ENCODE results near the gene CELF1. TPM values are rescaled to one million over a fixed set of nuclear protein-coding genes. Genes with fewer than 3 reads are reported as not detected.
A peak's percentile ranks its signal among the peaks of the same experiment; 100 is the strongest.
"Not testable (repeated sequence)": the region's sequence is repeated elsewhere in the genome, so short reads cannot be mapped to it uniquely, and the experiment has no call there.

CELF1 gene
- total RNA-seq, 1 donor from 2014 or later, result 82.2 TPM

- peak; percentile 74 for TF ChIP-seq CTCF (IDR thresholded peaks at IDR 0.05)
- peaks cover 31% of the 10 kb centered on the region for H3K4me1 Mint-ChIP-seq (ENCODE audit: low read depth)
- no peaks in the 10 kb centered on the region for H3K27me3 Mint-ChIP-seq (ENCODE audit: low read depth)
- no peak for DNase-seq (ENCODE audit: low spot score)
- no peaks in the 10 kb centered on the region for H3K9me3 Mint-ChIP-seq (ENCODE audit: low read depth)
- H3K27ac Mint-ChIP-seq (ENCODE audit: unreplicated experiment), result peak overlapping the region; percentile 90
- H3K4me3 Mint-ChIP-seq (ENCODE audit: unreplicated experiment), result peak overlapping the region; percentile 81
- H3K36me3 Mint-ChIP-seq (ENCODE audit: low read depth), result no peaks in the 10 kb centered on the region
These were observed 443 bp upstream of the CELF1 start for GRCh38 chr11:47553406-47553743.

DNA sequence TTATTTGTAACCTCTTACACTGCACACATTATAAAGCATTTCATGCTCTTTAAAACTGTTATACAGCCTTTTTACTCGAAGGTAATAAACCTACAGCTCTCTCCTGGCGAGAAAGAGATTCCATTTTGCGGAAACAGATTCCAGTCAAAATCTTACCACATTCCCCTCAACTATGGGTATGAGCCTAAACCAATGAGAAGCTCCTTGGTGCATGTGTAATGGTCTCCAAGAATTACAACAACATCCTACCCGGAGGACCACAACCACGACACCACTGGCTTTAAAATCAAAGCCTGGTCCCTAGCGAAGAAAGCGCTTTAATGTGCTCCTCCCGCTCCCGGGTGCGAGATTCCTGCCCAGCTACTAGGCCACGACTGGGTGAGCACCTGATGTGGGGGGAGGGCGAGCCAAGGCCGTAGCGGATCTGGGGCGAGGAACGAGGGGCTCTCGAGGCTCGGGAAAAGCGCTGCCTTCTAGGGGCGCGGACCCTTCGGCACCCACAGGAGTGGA, 821 bp downstream of the CELF1 start:
- Mint-ChIP-seq H3K27me3 (ENCODE audit: low read depth) (no peaks in the 10 kb centered on the region), H3K9me3 (ENCODE audit: low read depth) (no peaks in the 10 kb centered on the region), H3K27ac (ENCODE audit: unreplicated experiment) (peak overlapping the region; percentile 98), H3K36me3 (ENCODE audit: low read depth) (peaks cover 1% of the 10 kb centered on the region), H3K4me1 (ENCODE audit: low read depth) (peaks cover 38% of the 10 kb centered on the region), H3K4me3 (ENCODE audit: unreplicated experiment) (peak overlapping the region; percentile 98)
- TF ChIP-seq CTCF (IDR thresholded peaks at IDR 0.05), result no peak
- no peak for DNase-seq (ENCODE audit: low spot score)

GRCh38 chr11:47551086-47551485, 1.8 kb downstream of the CELF1 start:
- Mint-ChIP-seq H3K27ac (ENCODE audit: unreplicated experiment) (peak overlapping the region; percentile 98), H3K9me3 (ENCODE audit: low read depth) (no peaks in the 10 kb centered on the region), H3K36me3 (ENCODE audit: low read depth) (peaks cover 1% of the 10 kb centered on the region), H3K27me3 (ENCODE audit: low read depth) (no peaks in the 10 kb centered on the region), H3K4me1 (ENCODE audit: low read depth) (peaks cover 38% of the 10 kb centered on the region), H3K4me3 (ENCODE audit: unreplicated experiment) (peak overlapping the region; percentile 98)
- peak; percentile 62 for TF ChIP-seq CTCF (IDR thresholded peaks at IDR 0.05)
- no peak for DNase-seq (ENCODE audit: low spot score)

GRCh38 chr11:47550288-47551047, 2.5 kb downstream of the CELF1 start:
- Mint-ChIP-seq H3K36me3 (ENCODE audit: low read depth) (peaks cover 1% of the 10 kb centered on the region), H3K27ac (ENCODE audit: unreplicated experiment) (peak overlapping the region; percentile 98), H3K4me1 (ENCODE audit: low read depth) (peaks cover 38% of the 10 kb centered on the region), H3K27me3 (ENCODE audit: low read depth) (no peaks in the 10 kb centered on the region), H3K4me3 (ENCODE audit: unreplicated experiment) (no peak overlapping the region), H3K9me3 (ENCODE audit: low read depth) (no peaks in the 10 kb centered on the region)
- TF ChIP-seq CTCF (IDR thresholded peaks at IDR 0.05), result no peak
- DNase-seq (ENCODE audit: low spot score), result peak; percentile 30

GRCh38 chr11:47546274-47546673, 6.7 kb downstream of the CELF1 start:
- H3K9me3 Mint-ChIP-seq (ENCODE audit: low read depth); H3K27ac Mint-ChIP-seq (ENCODE audit: unreplicated experiment); H3K4me3 Mint-ChIP-seq (ENCODE audit: unreplicated experiment); H3K27me3 Mint-ChIP-seq (ENCODE audit: low read depth); H3K36me3 Mint-ChIP-seq (ENCODE audit: low read depth): not testable (repeated sequence)
- peak; percentile 35 for DNase-seq (ENCODE audit: low spot score)
- H3K4me1 Mint-ChIP-seq (ENCODE audit: low read depth), result peaks cover 31% of the 10 kb centered on the region

DNA sequence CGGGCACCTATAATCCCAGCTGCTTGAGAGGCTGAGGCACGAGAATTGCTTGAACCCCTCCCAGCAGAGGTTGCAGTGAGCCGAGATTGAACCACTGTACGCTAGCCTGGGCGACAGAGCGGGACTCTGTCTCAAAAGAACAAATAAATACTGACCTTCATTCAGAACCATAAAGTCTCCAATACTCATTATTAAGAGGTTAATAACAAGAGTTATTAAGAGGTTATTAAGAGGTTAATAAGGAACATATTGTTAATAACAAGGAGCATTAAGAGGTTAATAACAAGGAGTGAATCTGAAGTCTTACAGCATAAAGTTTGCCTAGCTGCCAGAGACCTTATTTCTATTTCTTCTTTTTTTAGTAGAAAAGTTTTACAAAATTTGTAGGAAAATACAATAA, 7.6 kb downstream of the CELF1 start:
- TF ChIP-seq CTCF (IDR thresholded peaks at IDR 0.05), result no peak
- Mint-ChIP-seq H3K9me3 (ENCODE audit: low read depth) (no peaks in the 10 kb centered on the region), H3K4me3 (ENCODE audit: unreplicated experiment) (no peak overlapping the region), H3K4me1 (ENCODE audit: low read depth) (peaks cover 31% of the 10 kb centered on the region), H3K36me3 (ENCODE audit: low read depth) (peaks cover 1% of the 10 kb centered on the region), H3K27me3 (ENCODE audit: low read depth) (no peaks in the 10 kb centered on the region), H3K27ac (ENCODE audit: unreplicated experiment) (no peak overlapping the region)
- DNase-seq (ENCODE audit: low spot score), result peak; percentile 32
